ENCODE data around the gene RPL28. TPM values are rescaled to one million over a fixed set of nuclear protein-coding genes. Genes with fewer than 3 reads are reported as not detected.
"Not testable (repeated sequence)": the region's sequence is repeated elsewhere in the genome, so short reads cannot be mapped to it uniquely, and the experiment has no call there.

RPL28 gene
- total RNA-seq, 1 donor, result 310 TPM

GRCh38 chr19:55407800-55408532 is 22.2 kb downstream of the RPL28 start:
- H3K27me3 ChIP-seq (ENCODE audit: insufficient read depth, low read length), result peaks cover 3% of the 10 kb centered on the region

GRCh38 chr19:55408533-55408872 is 22.8 kb downstream of the RPL28 start:
- DNase-seq (ENCODE audit: insufficient read length, low spot score, missing footprints), result no peak
- Histone ChIP-seq H4K20me1 (ENCODE audit: insufficient read depth, low read length) (peaks cover 22% of the 10 kb centered on the region), H3K79me2 (ENCODE audit: insufficient read depth, low read length) (peaks cover 35% of the 10 kb centered on the region), H3K4me2 (ENCODE audit: insufficient read depth, low read length) (peak overlapping the region; percentile 81), H3K9me3 (ENCODE audit: low read depth, low read length) (no peaks in the 10 kb centered on the region), H3K36me3 (ENCODE audit: insufficient read depth, low read length) (peaks cover 22% of the 10 kb centered on the region), H2AFZ (ENCODE audit: low read length) (peak overlapping the region; percentile 91), H3K27ac (ENCODE audit: low read depth, low read length) (peak overlapping the region; percentile 93), H3K27me3 (ENCODE audit: insufficient read depth, low read length) (peaks cover 3% of the 10 kb centered on the region), H3K4me3 (ENCODE audit: insufficient read depth, low read length) (peak overlapping the region; percentile 87), H3K4me1 (ENCODE audit: insufficient read depth, low read length) (peaks cover 22% of the 10 kb centered on the region)
- TF ChIP-seq CTCF (IDR thresholded peaks at IDR 0.05; ENCODE audit: extremely low read depth, low read depth, low read length), result no peak

More at GRCh38 chr19:55407800-55408532, 22.2 kb downstream of the RPL28 start:
- Histone ChIP-seq H4K20me1 (ENCODE audit: insufficient read depth, low read length) (peaks cover 24% of the 10 kb centered on the region), H2AFZ (ENCODE audit: low read length) (peak overlapping the region; percentile 91), H3K9me3 (ENCODE audit: low read depth, low read length) (no peaks in the 10 kb centered on the region), H3K4me3 (ENCODE audit: insufficient read depth, low read length) (peak overlapping the region; percentile 87), H3K27ac (ENCODE audit: low read depth, low read length) (peak overlapping the region; percentile 93), H3K4me1 (ENCODE audit: insufficient read depth, low read length) (peaks cover 22% of the 10 kb centered on the region), H3K4me2 (ENCODE audit: insufficient read depth, low read length) (peak overlapping the region; percentile 81), H3K36me3 (ENCODE audit: insufficient read depth, low read length) (peaks cover 27% of the 10 kb centered on the region), H3K79me2 (ENCODE audit: insufficient read depth, low read length) (peaks cover 36% of the 10 kb centered on the region)
- DNase-seq (ENCODE audit: insufficient read length, low spot score, missing footprints), result peak; percentile 100
- no peak for TF ChIP-seq CTCF (IDR thresholded peaks at IDR 0.05; ENCODE audit: extremely low read depth, low read depth, low read length)

- not testable (repeated sequence) for H3K27me3 ChIP-seq (ENCODE audit: insufficient read depth, low read length); H3K9me3 ChIP-seq (ENCODE audit: low read depth, low read length); H3K4me3 ChIP-seq (ENCODE audit: insufficient read depth, low read length); H2AFZ ChIP-seq (ENCODE audit: low read length); H3K27ac ChIP-seq (ENCODE audit: low read depth, low read length); H3K4me2 ChIP-seq (ENCODE audit: insufficient read depth, low read length); DNase-seq (ENCODE audit: insufficient read length, low spot score, missing footprints)
- peaks cover 22% of the 10 kb centered on the region for H3K4me1 ChIP-seq (ENCODE audit: insufficient read depth, low read length)
- H4K20me1 ChIP-seq (ENCODE audit: insufficient read depth, low read length), result peaks cover 18% of the 10 kb centered on the region
- peaks cover 17% of the 10 kb centered on the region for H3K36me3 ChIP-seq (ENCODE audit: insufficient read depth, low read length)
- peaks cover 31% of the 10 kb centered on the region for H3K79me2 ChIP-seq (ENCODE audit: insufficient read depth, low read length)
Observed at GRCh38 chr19:55409179-55409578, 23.4 kb downstream of the RPL28 start.

GRCh38 chr19:55410168-55410567 is 24.4 kb downstream of the RPL28 start:
- H3K36me3 ChIP-seq (ENCODE audit: insufficient read depth, low read length), result peaks cover 13% of the 10 kb centered on the region
- no peak overlapping the region for H3K27ac ChIP-seq (ENCODE audit: low read depth, low read length)
- H3K4me1 ChIP-seq (ENCODE audit: insufficient read depth, low read length), result peaks cover 22% of the 10 kb centered on the region
- H3K27me3 ChIP-seq (ENCODE audit: insufficient read depth, low read length), result peaks cover 3% of the 10 kb centered on the region
- peaks cover 23% of the 10 kb centered on the region for H3K79me2 ChIP-seq (ENCODE audit: insufficient read depth, low read length)
- H3K4me3 ChIP-seq (ENCODE audit: insufficient read depth, low read length), result no peak overlapping the region
- no peak for TF ChIP-seq CTCF (IDR thresholded peaks at IDR 0.05; ENCODE audit: extremely low read depth, low read depth, low read length)
- peaks cover 15% of the 10 kb centered on the region for H4K20me1 ChIP-seq (ENCODE audit: insufficient read depth, low read length)
- no peak overlapping the region for H3K4me2 ChIP-seq (ENCODE audit: insufficient read depth, low read length)
- H2AFZ ChIP-seq (ENCODE audit: low read length), result no peak overlapping the region
- DNase-seq (ENCODE audit: insufficient read length, low spot score, missing footprints), result peak; percentile 49
- H3K9me3 ChIP-seq (ENCODE audit: low read depth, low read length), result no peaks in the 10 kb centered on the region
